ENCODE results near the gene SNX21.

DNA sequence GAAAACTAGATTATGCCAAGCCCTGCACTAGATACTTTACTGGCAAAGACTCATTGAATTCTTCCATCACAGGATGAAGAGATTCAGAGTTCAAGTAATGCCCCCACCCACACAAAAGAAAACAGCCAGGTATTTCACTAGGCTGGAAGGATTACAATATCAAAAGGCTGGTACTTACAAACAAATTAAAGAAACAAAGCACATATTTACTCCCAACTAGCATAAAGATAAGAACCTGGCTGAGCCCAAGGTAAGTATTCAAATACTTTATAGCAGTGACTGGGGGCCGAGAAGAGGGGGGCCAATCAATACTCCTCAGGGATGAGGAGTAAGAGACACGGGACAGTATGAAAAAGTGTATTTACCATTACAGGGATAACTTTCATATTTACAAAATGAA lies 19.9 kb downstream of the SNX21 start:
- TF ChIP-seq, protein P1, sequence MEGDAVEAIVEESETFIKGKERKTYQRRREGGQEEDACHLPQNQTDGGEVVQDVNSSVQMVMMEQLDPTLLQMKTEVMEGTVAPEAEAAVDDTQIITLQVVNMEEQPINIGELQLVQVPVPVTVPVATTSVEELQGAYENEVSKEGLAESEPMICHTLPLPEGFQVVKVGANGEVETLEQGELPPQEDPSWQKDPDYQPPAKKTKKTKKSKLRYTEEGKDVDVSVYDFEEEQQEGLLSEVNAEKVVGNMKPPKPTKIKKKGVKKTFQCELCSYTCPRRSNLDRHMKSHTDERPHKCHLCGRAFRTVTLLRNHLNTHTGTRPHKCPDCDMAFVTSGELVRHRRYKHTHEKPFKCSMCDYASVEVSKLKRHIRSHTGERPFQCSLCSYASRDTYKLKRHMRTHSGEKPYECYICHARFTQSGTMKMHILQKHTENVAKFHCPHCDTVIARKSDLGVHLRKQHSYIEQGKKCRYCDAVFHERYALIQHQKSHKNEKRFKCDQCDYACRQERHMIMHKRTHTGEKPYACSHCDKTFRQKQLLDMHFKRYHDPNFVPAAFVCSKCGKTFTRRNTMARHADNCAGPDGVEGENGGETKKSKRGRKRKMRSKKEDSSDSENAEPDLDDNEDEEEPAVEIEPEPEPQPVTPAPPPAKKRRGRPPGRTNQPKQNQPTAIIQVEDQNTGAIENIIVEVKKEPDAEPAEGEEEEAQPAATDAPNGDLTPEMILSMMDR (IDR thresholded peaks at IDR 0.05): no peak
- no peak for TF ChIP-seq POLR2AphosphoS5 (IDR thresholded peaks at IDR 0.05; ENCODE audit: low read depth, low read length)

Data from Panc1 (cell line).